Stimulated activated CD4-positive, alpha-beta T cell treated with anti-CD3 and anti-CD28 coated beads, Interleukin-1b, Interleukin-23, amount 100 ng/mL, for 1 hour (primary cell): ENCODE measurements around the gene ZNF429.
"Not testable (repeated sequence)": the region's sequence is repeated elsewhere in the genome, so short reads cannot be mapped to it uniquely, and the experiment has no call there.

Experiments
- DNase-seq, 2 donors: peaks; one replicate each; pipeline ENCODE4 v3.0.0-alpha.2; 2020; ENCODE audit warnings: low read depth in 2 of 2

ZNF429 gene

DNA sequence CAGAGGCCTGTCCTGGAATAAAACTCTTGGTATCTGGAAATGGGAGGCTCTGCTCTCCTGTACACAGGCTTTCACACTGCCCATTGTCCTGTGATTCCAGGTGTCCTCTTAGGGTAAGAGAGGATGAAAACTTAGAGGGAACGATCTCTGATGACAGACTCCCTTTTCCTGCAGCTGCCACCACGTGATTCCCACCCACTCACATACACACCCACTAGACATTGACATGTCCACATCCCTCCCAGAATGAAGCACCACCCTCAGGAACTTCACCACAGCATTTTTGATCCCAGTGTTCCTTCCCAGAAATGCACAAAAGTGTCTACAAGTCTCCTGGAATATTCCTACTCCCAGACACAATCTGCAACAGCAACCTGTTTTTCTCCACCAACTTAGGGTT lies 8.2 kb downstream of the ZNF429 start:
- DNase-seq, result no peak

DNA sequence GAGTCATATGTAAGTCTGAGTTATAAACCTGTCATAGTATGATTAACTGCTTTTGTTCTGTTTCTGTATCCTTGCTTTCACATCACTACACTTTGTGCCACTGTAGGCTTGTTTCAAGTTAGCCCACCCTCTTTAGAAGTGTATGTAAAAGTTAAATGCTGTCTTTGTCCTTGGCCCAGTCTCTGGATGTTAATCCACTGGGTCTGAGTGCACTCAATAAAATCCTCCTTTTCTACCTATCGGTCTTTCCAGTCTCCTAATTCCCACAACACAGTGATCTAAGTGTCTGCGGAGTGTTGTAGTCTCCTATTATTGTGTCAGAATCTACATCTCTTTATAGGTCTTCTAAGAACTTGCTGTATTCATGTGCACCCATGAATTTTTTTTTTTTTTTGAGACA lies 14.1 kb downstream of the ZNF429 start:
- DNase-seq, result no peak

DNA sequence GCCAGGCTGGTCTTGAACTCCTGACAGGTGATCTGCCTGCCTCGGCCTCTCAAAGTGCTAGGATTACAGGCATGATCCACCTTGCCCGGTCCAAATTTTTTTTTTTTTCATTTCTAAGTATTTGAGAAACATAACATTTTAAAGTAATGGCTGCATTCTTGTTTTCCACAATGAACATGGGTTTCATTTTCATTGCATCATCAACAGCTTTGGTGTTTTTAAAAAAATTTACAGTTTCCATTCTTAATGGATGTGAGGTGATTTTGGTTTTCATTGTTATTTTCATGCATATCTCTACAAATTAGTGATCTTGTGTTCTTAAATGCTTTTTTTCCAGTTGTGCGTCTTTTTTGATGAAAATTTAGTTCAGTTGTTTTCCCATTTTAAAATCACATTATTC lies 27.5 kb downstream of the ZNF429 start:
- DNase-seq, result no peak

DNA sequence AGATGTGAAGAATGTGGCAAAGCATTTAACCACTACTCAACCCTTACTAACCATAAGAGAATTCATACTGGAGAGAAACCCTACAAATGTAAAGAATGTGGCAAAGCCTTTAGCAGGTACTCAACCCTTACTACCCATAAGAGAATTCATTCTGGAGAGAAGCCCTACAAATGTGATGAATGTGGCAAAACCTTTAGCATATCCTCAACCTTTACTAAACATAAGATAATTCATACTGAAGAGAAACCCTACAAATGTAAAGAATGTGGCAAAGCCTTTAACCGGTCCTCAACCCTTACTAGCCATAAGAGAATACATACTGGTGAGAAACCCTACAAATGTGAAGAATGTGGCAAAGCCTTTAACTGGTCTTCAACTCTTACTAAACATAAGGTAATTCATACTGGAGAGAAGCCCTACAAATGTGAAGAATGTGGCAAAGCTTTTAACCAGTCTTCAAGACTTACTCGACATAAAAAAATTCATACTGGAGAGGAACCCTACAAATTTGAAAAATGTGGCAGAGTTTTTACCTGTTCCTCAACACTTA lies 31.4 kb downstream of the ZNF429 start:
- not testable (repeated sequence) for DNase-seq

DNA sequence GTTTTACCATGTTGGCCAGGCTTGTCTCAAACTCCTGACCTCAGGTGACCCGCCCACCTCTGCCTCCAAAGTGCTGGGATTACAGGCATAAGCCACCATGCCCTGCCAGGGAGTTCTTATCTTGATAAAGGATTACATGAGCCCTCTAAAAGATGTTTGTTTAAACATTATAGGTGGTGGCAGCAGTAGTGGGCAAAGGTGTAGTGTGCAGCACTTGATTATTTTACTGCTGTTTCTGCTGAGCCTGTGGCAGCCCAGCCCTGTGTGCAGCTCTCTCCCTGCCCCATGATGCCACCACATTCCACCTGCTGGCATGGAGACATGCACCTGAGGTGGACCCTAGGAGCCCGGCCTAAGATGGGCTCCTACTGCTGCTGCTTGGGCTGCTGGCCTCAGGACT lies 54.0 kb downstream of the ZNF429 start:
- no peak for DNase-seq

DNA sequence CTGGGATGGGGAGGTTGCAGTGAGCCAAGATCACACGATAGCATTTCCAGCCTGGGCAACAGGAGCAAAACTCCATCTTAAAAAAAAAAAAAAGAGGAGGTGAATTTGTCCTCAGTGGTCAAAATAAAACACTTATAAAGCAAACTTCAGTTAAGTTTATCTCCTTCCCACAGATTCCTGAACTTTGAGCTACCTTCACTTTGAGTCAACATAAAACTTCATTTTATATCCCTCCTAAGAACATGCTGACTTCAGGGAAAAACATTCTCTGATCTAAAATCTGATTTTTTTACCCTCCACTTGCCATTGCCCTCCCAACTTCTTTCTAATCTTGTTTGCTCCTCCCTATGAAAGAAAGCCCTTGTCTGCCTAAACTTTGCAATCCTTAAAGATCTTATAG lies 59.0 kb downstream of the ZNF429 start:
- DNase-seq, result no peak

DNA sequence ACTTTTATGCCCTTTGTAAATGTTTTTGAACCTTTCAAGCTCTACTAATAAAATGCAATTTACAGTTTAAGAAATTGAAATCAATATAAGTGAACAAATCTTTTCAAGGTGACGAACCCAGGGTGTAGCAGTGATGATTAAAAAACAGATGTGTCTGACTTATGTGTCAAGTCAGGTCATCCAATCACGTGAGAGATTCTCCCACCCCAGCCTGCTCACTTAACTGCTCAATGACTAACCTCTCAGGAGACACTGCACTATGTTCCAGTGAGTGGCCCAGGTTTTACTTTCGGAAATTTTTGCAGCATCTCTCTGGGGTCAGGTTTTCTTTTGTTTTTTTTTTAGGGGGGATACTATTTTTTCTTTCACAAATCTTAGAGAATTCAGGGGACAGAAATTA lies 60.7 kb downstream of the ZNF429 start:
- no peak for DNase-seq

DNA sequence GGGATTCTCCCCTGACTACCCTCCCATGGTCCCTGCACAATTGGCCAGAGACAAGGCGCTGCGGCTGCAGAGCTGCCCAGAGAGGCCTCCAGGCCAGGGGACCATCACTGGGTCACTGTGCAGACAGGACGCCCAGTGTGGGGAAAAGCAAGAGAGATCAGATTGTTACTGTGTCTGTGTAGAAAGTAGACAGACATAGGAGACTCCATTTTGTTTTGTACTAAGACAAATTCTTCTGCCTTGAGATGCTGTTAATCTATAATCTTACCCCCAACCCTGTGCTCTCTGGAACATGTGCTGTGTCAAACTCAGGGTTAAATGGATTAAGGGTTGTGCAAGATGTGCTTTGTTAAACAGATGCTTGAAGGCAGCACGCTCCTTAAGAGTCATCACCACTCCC lies 62.4 kb downstream of the ZNF429 start:
- DNase-seq, result not testable (repeated sequence)

DNA sequence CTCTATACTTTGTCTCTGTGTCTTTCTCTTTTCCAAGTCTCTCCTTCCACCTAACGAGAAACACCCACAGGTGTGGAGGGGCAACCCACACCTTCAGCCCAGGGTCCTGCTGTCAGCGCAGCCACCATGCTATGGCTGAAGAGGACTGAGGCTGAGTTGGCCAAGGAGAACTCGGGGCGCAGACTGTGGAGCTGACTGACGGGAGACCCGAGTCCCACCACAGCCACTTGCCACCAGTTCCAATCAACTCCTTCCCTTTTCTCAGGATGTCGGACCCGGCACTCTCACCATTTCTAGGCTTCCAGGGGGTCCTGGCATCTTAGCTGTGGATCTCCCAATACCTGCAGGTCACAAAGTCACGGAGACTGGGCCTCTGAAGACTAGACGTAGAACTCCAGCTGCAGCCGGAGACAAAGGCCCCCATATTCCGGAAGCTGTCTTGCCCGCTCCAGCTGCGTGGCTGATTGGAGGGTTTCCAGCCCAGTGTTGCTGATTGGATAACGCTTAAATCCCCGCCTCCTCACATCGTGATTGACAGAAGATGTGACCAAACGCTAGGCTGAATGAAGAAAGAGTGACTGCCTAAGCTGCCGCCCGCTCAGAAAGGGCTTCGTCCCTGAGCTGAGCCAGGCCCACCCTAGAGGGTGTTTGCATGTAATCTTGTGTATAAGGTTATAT lies 63.6 kb downstream of the ZNF429 start:
- peak; percentile 34 to 64 for DNase-seq

DNA sequence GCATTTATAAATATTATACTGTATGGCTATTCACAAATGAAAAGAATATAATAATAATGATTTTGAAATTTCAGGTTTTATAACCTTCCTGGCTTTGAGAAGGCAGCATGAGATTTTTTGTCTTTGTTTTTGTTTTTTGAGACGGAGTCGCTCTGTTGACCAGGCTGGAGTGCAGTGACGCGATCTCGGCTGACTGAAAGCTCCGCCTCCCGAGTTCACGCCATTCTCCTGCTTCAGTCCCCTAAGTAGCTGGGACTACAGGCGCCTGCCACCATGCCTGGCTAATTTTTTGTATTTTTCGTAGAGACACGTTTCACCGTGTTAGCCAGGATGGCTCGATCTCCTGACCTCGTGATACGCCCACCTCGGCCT lies 64.1 kb downstream of the ZNF429 start:
- DNase-seq, result peak in 1 of 2 donors; percentile 21

DNA sequence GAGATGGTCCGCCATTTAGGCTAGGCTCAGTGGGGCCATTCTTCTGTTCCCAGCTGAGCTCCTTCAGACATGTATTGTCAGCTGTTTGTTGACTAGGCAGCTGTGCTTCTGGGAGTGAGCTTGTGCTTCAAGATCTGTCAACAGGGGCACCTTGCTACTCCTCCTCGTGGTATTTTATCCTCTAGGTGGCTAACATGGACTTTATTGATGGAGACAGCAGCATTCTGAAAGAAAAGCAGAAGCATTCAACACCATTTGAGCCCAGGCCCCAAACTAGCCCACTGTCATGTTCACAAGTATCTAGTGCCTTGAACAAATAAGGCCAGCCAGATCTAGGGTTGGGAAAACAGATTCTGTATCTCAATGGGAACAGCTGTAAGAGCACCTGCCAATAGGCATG lies 65.9 kb downstream of the ZNF429 start:
- DNase-seq, result no peak

DNA sequence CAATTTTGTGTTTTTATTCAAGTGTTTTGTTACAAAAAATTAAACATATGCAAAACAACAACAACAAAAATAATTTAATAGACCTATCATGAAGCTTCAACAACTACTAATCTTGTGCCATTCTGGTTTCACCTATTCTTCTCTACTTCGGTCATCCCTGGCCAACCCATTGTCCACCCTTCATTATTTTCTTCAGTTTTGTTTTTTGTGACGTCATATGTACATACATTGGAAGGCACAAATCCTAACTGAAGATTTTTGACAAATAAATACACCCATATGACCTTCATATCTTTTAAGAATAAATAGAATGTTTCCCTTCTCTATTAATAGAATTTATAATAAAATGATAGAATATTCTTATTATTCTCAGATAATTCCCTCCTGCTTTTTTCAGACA lies 69.2 kb downstream of the ZNF429 start:
- no peak for DNase-seq

DNA sequence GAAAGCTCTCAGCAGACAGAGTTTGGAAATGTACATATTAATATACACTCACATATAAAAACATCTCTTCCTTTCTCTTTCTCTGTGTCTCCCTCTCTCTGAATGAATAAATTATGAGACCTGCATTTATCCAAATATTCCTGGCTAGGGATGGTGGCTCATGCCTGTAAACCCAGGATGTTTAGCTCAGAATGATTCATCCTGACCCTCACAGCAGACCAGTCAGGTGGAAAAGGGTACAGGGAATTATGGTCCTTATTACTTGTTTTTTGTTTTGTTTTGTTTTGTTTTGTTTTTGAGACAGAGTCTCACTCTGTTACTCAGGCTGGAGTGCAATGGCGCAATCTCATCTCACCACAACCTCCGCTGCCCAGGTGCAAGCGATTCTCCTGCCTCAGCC lies 71.1 kb downstream of the ZNF429 start:
- DNase-seq, result no peak

DNA sequence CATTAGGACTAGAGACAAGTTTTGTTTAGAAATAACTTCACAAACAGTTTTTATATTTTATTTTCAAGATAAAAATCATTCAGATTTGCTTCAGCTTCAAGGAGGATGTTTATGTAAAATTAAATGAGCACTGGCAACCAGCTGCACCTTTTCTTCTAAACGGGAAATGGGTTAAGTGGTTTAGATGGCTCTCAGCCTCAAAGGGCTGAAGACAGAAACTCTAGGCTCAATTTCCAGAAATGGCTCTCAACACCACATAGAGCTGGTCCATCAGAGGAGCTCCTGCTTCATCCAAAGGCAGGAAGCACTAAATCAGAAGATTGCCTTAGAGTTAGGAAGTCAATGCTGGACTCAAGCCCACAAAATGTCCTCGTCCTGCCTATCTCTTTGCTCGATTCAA lies 74.7 kb downstream of the ZNF429 start:
- DNase-seq, result no peak

DNA sequence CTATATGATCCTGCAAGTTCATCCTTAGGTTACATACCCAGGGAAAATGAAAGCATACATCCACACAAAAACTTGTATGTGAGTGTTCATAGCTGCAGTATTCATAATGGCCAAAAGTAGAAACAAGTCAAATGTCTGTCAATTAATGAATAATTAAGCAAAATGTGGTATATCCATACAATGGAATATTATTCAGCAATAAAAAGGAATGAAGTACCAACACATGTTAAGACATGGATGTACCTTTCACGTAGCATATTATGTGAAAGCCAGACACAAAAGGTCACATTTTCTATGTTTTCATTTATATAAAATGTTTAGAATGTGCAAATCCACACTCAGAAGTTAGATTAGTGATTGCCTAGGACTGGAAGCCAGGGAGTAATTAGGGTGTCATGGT lies 75.4 kb downstream of the ZNF429 start:
- no peak for DNase-seq

DNA sequence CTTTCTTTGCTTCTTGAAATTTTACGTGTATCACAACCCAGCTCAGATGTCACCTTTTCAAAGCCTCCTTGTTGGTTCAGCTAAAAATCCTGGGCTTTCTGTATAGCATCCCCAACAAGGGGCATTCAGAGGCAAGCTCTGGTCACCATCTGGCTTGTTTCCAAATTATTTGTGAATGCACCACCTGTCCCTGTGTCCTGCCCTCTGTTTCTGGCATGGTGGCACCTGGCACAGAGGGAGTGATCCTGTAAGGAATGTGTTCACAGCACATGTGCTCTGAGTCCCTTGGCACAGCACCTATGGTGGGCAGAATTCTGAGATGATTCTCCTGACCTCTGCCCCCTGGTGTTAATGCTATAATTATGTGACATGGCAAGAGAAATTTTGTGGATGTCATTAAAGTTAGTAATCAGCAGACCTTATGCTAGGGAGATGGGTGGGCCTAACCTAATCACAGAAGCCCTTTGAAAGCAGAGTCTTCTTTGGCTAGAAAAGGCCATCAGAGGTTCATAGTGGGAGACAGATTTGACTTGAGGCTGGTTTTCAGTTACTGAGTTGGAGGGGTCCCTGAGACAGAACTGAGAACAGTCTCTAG lies 76.3 kb downstream of the ZNF429 start:
- no peak for DNase-seq

DNA sequence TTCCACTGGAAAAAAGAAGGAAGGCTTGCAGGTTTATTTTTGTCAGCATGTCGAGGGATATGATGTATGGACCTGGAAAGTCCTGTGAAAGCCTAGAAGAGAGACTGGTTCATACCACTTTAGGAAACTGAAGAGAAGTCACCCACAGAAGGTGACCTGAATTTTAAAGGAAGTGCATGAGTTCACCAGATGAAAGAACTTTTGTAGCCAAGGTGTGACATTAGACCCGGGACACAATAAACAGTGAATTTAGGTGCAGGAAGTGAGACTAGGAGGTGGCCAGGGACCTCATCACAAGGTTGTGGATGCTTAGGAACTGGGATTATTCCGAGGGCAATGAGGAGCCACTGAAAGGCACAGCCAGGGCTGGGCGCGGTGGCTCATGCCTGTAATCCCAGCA lies 79.1 kb downstream of the ZNF429 start:
- DNase-seq, result no peak

DNA sequence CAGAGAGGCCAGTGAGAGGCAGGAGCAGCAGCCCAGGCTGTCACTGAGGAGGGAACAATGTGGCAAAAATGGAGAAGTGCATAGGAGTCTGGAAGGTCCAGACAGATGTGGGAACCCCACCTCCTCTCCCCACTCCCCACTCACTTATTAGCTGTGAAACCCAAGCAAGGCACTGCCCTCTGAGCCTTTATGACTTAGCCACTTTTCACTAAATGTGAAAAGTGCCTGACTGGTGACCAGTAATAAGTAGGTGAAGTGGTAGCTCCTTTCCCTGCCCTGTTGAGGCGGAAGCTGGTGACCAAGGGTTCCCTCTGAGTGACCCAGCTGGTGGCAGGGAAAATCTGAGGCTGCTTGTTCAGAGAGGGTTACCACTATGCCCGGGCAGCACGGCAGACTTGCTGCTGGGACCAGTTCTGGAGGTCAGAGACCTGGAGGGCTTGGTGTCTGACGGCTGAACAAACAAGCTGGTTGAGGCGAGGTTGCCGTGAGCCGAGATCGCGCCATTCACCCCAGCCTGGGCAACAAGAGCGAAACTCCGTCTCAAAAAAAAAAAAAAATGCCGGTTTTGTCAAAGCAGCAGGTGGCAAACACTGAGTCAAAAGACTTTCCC lies 80.0 kb downstream of the ZNF429 start:
- no peak for DNase-seq

DNA sequence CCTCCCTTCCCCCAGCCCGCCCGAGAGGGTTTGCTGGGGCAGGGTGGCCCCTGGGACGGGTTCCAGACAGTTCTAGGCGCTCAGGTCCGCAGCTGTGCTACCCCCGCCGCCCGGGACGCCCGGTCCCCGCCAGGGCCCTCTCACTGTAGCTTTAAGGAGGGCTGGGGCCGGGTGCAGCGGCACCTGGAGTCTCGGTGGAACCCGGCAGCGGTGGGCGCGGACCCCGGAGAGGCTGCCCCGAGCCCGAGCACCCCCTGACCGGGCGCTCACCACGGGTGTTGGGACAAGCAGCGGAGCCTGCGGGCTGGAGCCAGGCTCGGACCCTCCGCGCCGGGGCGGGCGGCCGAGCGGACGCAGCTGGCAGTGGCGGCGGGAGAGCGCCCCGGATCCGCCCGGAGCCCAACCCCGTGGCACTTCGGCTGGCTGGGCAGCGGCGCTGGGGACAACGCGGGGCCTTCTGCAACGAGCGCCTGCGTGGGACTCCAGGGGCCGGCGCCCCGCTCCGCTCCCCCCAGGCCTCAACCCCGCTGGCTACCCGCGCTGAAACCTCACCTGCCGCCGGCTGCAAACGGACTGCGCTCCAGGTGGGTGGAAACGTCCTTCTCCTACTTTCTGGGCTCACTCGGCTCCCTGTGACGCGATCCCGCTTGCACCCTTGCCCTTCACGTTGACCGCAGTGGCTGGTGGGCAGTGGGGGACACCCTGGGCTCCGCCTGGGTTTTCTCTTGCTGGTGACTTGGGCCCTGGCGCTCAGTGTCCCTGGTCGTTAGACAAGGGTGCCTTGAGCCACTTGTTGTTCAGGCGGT lies 81.1 kb downstream of the ZNF429 start:
- no peak for DNase-seq

DNA sequence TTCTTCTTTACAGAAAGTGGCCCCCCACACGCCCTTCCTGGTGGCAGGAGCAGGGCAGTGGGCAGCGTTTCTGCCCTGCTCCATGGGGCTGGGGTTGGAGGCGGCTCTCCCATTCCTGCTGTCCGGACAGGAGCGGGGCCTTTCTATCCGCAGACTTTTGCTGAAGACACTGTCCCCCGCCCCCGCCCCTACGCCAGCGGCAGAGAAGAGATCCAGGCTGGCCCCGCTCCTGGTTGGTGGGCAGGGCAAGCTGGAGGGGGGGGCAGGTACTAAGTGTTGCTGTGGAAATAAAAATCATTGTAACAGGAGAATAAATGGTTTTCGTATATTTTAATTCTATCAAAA lies 81.7 kb downstream of the ZNF429 start:
- DNase-seq, result no peak

DNA sequence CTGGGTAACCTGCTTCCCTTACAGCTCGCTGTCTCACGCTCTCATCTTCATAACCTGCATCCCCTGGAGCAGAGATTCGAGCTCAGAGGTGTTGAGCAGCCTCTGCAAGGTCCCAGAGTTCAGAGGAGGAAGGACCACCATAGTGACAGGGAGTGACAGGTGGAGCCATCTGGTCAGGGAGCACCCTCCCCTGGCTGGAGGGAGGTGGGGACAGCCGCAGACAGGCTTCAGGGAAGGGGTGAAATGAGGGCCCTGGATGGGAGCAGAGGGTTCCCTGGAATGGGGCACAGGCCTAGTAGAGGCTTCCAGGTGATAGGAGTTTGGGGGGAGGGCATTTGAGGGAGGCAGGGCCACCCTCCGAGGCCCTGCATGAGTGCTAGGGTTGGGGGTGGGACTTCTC lies 82.1 kb downstream of the ZNF429 start:
- DNase-seq, result no peak

DNA sequence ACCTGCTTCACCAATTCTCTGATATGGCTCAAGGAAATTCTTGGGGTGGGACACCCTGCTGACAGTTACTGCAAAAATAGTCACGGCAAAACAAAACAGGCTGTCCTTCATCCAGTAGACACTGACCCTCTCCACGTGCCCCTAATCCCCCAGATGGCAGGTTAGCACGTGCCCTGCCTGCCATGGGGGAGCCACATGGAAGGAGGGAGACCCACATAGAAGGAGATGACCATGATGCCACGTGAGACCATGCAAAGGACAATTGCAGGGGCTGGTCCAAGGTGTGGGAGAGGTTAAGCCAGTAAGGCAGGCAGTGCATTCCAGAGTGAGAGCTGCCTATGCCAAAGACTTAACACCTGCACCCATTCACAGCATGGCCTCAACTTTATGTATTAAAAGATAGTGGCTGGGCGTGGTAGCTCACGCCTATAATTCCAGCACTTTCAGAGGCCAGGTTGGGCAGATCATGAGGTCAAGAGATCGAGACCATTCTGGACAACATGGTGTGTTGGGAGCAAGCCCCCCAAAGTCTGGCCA lies 82.7 kb downstream of the ZNF429 start:
- DNase-seq, result no peak
